OCI-LY1 (cell line): ENCODE measurements around the gene VWA2.

Experiments
- H2AFZ ChIP-seq: fragments of 200-600 bp; sonication (generic), shearing (Covaris generic); 2 replicates; pipeline ENCODE4 v1.6.0; 2014; ENCODE audit warnings: antibody characterized with exemption, mild to moderate bottlenecking, low read length
- H3F3A ChIP-seq: fragments of 200-600 bp; sonication (generic), shearing (Covaris generic); 2 replicates; pipeline ENCODE4 v1.6.0; 2014; ENCODE audit warnings: mild to moderate bottlenecking, antibody characterized with exemption, low read length, moderate library complexity; ENCODE audit not compliant: insufficient read depth
- H3K27ac ChIP-seq: fragments of 200-600 bp; sonication (generic); 2 replicates; pipeline ENCODE4 v1.5.1; 2014; ENCODE audit warnings: low read length, mixed run types, mild to moderate bottlenecking, low read depth; ENCODE audit not compliant: poor library complexity, severe bottlenecking
- H3K27me3 ChIP-seq: fragments of 200-600 bp; sonication (generic); 2 replicates; pipeline ENCODE4 v1.6.0; 2014; ENCODE audit warnings: antibody characterized with exemption, mild to moderate bottlenecking, low read length, moderate library complexity; ENCODE audit not compliant: insufficient read depth
- H3K36me3 ChIP-seq: fragments of 200-600 bp; sonication (generic); 2 replicates; pipeline ENCODE4 v1.6.1; 2014; ENCODE audit warnings: mild to moderate bottlenecking, antibody characterized with exemption, low read length, moderate library complexity, mixed read lengths; ENCODE audit not compliant: insufficient read depth
- H3K4me1 ChIP-seq: fragments of 200-600 bp; sonication (generic); 2 replicates; pipeline ENCODE4 v1.5.1; 2014; ENCODE audit warnings: mild to moderate bottlenecking, low read length, moderate library complexity; ENCODE audit not compliant: insufficient read depth, severe bottlenecking
- H3K4me2 ChIP-seq: fragments of 200-600 bp; sonication (generic), shearing (Covaris generic); 2 replicates; pipeline ENCODE4 v1.6.1; 2014; ENCODE audit warnings: low read length
- H3K4me3 ChIP-seq: fragments of 200-600 bp; sonication (generic); 2 replicates; pipeline ENCODE4 v1.5.1; 2014; ENCODE audit warnings: low read length, low read depth, mild to moderate bottlenecking, mixed read lengths; ENCODE audit not compliant: poor library complexity, severe bottlenecking
- H3K79me2 ChIP-seq: fragments of 200-600 bp; shearing (Covaris generic); 2 replicates; pipeline ENCODE4 v1.6.1; 2016; ENCODE audit warnings: mixed run types, low read length, mixed read lengths; ENCODE audit not compliant: insufficient read depth
- H3K9ac ChIP-seq: fragments of 200-600 bp; sonication (generic), shearing (Covaris generic); 2 replicates; pipeline ENCODE4 v1.6.1; 2014; ENCODE audit warnings: mild to moderate bottlenecking, low read length, mixed read lengths
- H3K9me2 ChIP-seq: fragments of 200-600 bp; sonication (generic), shearing (Covaris generic); 2 replicates; pipeline ENCODE4 v1.6.1; 2014; ENCODE audit warnings: low read depth, mild to moderate bottlenecking, low read length, mixed read lengths
- H3K9me3 ChIP-seq: fragments of 200-600 bp; shearing (Covaris generic); 2 replicates; pipeline ENCODE4 v1.6.1; 2014; ENCODE audit warnings: low read length, mixed read lengths
- H4K20me1 ChIP-seq: fragments of 200-600 bp; sonication (generic), shearing (Covaris generic); 2 replicates; pipeline ENCODE4 v1.6.0; 2016; ENCODE audit warnings: mild to moderate bottlenecking, low read length; ENCODE audit not compliant: insufficient read depth
- EZH2 ChIP-seq: fragments of 200-600 bp; sonication (generic), shearing (Covaris generic); IDR thresholded peaks from 2 replicates; pipeline ENCODE4 v1.8.0; 2017; ENCODE audit warnings: borderline replicate concordance, mixed run types, mild to moderate bottlenecking, antibody characterized with exemption, low read length, moderate library complexity, mixed read lengths
- TF ChIP-seq, protein P1 (sequence below): fragments of 200-600 bp; sonication (generic), shearing (Covaris generic); IDR thresholded peaks from 2 replicates; pipeline ENCODE4 v1.5.1; 2017; ENCODE audit warnings: mild to moderate bottlenecking, antibody characterized with exemption, low read length, moderate library complexity, mixed read lengths

The VWA2 gene

DNA sequence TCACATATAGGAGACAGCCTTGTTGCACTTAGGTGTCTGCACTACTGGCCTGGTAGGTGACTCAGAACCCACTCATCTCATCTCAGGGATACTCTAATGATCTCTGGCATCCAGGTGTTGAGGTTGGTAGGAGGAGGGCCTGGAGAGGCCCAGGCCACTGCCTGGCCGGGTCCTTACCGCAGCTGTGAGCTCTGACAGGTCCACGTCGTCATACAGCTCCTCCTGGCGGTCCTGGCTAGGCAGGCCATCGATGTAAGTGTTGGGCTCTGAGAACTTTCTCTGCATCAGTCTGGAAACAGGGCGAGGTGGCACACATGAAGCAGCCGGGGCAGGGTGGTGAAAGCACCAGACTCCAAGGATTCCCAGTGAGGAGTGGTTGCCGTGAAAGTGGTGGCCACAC lies 62.1 kb downstream of the VWA2 start:
- Histone ChIP-seq H3K4me3 (no peak overlapping the region), H3F3A (no peaks in the 10 kb centered on the region)

GRCh38 chr10:114301951-114302710 lies 63.1 kb downstream of the VWA2 start:
- no peaks in the 10 kb centered on the region for H3K9me3 ChIP-seq
- no peak overlapping the region for H3K9ac ChIP-seq
- no peak overlapping the region for H3K27ac ChIP-seq
- no peak overlapping the region for H3K4me3 ChIP-seq
- TF ChIP-seq, protein P1, sequence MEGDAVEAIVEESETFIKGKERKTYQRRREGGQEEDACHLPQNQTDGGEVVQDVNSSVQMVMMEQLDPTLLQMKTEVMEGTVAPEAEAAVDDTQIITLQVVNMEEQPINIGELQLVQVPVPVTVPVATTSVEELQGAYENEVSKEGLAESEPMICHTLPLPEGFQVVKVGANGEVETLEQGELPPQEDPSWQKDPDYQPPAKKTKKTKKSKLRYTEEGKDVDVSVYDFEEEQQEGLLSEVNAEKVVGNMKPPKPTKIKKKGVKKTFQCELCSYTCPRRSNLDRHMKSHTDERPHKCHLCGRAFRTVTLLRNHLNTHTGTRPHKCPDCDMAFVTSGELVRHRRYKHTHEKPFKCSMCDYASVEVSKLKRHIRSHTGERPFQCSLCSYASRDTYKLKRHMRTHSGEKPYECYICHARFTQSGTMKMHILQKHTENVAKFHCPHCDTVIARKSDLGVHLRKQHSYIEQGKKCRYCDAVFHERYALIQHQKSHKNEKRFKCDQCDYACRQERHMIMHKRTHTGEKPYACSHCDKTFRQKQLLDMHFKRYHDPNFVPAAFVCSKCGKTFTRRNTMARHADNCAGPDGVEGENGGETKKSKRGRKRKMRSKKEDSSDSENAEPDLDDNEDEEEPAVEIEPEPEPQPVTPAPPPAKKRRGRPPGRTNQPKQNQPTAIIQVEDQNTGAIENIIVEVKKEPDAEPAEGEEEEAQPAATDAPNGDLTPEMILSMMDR: no peak
- TF ChIP-seq EZH2: no peak
- H4K20me1 ChIP-seq: no peaks in the 10 kb centered on the region
- no peaks in the 10 kb centered on the region for H3K27me3 ChIP-seq
- H3K4me2 ChIP-seq: no peak overlapping the region
- H3K4me1 ChIP-seq: peaks cover 7% of the 10 kb centered on the region
- H3F3A ChIP-seq: no peaks in the 10 kb centered on the region
- H3K79me2 ChIP-seq: no peaks in the 10 kb centered on the region
- H2AFZ ChIP-seq: no peak overlapping the region
- no peaks in the 10 kb centered on the region for H3K9me2 ChIP-seq
- H3K36me3 ChIP-seq: no peaks in the 10 kb centered on the region

More for the DNA sequence above, 62.1 kb downstream of the VWA2 start:
- no peak overlapping the region for H3K9ac ChIP-seq
- TF ChIP-seq EZH2: no peak
- no peaks in the 10 kb centered on the region for H4K20me1 ChIP-seq
- H3K9me3 ChIP-seq: no peaks in the 10 kb centered on the region
- no peaks in the 10 kb centered on the region for H3K36me3 ChIP-seq
- H3K4me2 ChIP-seq: no peak overlapping the region
- H3K27ac ChIP-seq: no peak overlapping the region
- no peaks in the 10 kb centered on the region for H3K9me2 ChIP-seq
- H2AFZ ChIP-seq: no peak overlapping the region
- H3K4me1 ChIP-seq: peaks cover 7% of the 10 kb centered on the region
- no peaks in the 10 kb centered on the region for H3K79me2 ChIP-seq
- H3K27me3 ChIP-seq: no peaks in the 10 kb centered on the region

- no peak overlapping the region for H3K27ac ChIP-seq
- no peaks in the 10 kb centered on the region for H3K27me3 ChIP-seq
- TF ChIP-seq EZH2: no peak
- TF ChIP-seq, protein P1: no peak
- H3K79me2 ChIP-seq: no peaks in the 10 kb centered on the region
- H3K9ac ChIP-seq: no peak overlapping the region
- H3K9me2 ChIP-seq: no peaks in the 10 kb centered on the region
- no peaks in the 10 kb centered on the region for H4K20me1 ChIP-seq
- no peaks in the 10 kb centered on the region for H3F3A ChIP-seq
- 0 out of 2 replicates have a peak overlapping the region, but pooled peaks have one; percentile 90 for H3K4me2 ChIP-seq
- peaks cover 7% of the 10 kb centered on the region for H3K4me1 ChIP-seq
- H3K4me3 ChIP-seq: no peak overlapping the region
- no peak overlapping the region for H2AFZ ChIP-seq
- H3K36me3 ChIP-seq: no peaks in the 10 kb centered on the region
- H3K9me3 ChIP-seq: no peaks in the 10 kb centered on the region
Observed at GRCh38 chr10:114303556-114303955, 64.5 kb downstream of the VWA2 start.

DNA sequence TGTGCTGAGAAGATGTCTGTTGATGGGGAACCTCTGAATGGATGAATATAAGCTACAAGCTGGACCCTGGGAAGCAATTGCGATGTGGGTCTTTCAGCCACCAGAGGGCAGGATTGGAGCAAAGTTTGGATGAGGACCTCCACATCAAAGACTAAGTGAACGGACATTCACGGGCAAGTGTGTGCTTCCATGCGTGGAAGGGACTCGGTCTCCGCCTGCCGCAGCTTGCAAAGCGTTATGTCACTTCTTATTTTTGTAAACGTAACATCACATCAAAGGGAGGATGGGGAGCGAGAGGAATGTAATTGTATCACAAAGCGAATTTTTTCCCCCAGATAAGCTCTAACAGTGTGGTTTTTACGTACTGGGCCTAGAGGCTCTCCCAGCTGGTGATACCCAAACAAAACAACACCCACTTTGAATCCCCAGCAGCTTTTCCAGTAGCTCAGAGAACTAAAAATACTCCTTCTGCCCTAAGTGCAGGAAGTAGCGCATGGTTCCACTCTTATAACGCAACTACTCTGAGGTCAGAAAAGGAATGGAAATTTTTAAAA lies 65.0 kb downstream of the VWA2 start:
- Histone ChIP-seq H4K20me1 (no peaks in the 10 kb centered on the region), H3K4me2 (peak overlapping the region; percentile 90), H3K27ac (peak overlapping the region; percentile 6)

More for the DNA sequence above, 65.0 kb downstream of the VWA2 start:
- H2AFZ ChIP-seq: peak overlapping the region; percentile 47
- no peaks in the 10 kb centered on the region for H3K79me2 ChIP-seq
- H3K36me3 ChIP-seq: no peaks in the 10 kb centered on the region
- no peaks in the 10 kb centered on the region for H3K9me2 ChIP-seq
- H3F3A ChIP-seq: no peaks in the 10 kb centered on the region
- no peak for TF ChIP-seq EZH2
- TF ChIP-seq, protein P1: peak; percentile 86
- H3K9me3 ChIP-seq: no peaks in the 10 kb centered on the region
- H3K9ac ChIP-seq: peak overlapping the region; percentile 46; the same call in 1 of the 2 replicates
- peaks cover 7% of the 10 kb centered on the region for H3K4me1 ChIP-seq
- H3K4me3 ChIP-seq: peak overlapping the region; percentile 66
- H3K27me3 ChIP-seq: no peaks in the 10 kb centered on the region
